GM19324 (cell line): Measurements from ENCODE around the gene IQCE.

Experiments
- ATAC-seq: cut with Tn5 transposase; IDR thresholded peaks from one replicate; pipeline ENCODE4 v1.9.1; 2021; ENCODE audit warnings: mild to moderate bottlenecking, moderate library complexity; ENCODE audit not compliant: unreplicated experiment, low FRiP score

Gene IQCE

DNA sequence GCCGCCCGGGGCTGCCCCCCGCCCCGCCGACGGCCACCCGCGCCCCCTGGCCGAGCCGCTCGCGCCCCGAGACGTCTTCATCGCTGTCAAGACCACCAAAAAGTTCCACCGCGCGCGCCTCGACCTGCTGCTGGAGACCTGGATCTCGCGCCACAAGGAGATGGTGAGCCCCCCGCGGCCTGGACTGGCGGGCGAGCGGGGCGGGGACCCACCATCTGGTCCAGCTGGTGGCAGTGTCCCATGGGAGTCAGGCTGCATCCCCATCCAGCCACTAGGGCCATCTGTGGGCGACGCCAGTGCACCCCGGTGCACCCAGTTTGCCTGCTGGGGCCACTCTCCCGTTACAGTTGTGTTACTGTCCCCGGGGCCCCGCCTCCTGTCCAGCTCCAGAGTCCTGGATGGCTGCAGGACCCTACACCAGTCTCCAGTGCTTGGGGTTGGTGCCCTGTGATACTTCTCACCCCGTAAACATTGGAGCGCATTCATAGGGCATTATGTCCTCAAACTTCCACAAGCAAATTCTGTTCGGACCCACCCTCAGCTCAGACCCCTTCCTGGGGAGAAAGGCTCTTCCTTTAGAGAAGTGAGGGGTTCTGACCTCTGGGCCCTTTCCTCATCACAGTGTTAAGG lies 38.5 kb upstream of the IQCE start:
- ATAC-seq: no peak

DNA sequence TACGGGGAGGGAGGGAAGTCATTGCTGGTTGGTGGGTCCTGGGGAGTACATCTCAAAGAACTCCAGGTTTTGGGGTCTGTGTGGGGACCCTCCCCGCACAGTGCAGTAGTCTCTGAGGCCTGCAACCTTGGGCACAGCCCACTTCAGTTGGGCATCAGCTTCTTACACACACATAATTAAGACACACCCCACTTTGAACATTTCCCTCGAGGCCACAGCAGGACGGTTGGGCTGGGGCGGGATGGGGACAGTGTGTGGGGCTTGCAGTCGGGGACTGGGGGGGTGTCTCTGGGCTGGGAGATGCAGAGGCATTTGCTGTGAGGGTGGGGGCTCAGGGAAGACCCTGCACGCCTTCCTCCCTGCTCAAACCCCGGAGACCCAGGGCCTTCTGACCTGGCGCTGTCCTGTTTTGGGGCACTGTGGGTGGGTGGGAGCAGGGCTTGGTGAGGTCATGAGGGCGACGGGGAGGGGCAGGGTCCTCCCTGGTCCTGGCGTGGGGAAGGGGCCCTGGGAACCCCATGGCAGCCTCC lies 38.0 kb upstream of the IQCE start:
- ATAC-seq: no peak

DNA sequence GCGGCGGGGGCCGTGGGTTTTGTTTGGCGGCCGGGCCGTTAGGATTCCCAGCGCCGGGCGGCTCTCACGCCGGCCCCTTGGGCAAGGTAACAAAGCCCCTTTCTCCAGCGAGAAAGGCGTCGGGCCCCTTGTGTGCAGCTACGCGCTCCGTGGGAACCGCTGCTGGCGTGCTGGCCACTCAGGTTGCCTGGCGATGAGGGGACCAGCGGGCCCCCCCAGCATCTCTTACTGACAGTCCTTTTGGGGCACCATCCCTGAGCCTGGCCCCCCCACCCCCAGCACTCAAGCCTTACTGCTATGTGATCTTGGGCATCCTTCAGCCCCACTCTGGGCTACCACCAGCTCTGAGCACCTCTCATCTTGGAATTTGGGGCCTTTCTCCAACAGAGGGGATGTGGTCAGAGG lies 37.4 kb upstream of the IQCE start:
- no peak for ATAC-seq

DNA sequence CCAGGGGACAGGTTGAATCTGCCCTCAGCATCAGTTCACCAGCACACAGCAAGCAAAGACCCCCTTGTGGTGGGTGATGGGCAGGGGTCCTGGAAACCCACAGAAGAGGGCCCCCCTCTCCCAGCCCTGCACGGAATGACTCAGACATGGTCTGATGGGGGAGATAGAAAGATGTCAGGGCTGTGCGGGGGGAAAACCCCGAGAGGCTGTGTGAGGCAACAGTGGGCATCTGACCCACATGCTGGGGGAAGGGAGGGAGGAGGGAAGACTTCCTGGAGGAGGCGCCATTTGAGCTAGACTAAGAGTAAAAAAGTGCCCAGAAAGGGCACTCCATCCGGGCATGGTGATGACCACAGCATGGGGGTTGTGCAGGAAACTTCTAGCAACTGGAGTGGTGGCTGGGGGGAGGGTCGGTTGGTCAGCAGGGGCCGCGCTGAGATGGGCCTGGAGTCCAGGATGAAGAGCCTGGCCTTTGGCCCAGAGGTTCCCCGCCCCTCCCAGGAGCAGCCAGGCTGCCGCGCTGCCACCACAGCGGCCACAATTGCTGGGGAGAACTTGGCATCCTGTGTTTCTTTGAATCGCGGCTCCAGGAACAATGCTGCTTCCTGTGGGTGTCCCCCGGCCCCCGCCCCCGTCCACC lies 36.7 kb upstream of the IQCE start:
- ATAC-seq: no peak

DNA sequence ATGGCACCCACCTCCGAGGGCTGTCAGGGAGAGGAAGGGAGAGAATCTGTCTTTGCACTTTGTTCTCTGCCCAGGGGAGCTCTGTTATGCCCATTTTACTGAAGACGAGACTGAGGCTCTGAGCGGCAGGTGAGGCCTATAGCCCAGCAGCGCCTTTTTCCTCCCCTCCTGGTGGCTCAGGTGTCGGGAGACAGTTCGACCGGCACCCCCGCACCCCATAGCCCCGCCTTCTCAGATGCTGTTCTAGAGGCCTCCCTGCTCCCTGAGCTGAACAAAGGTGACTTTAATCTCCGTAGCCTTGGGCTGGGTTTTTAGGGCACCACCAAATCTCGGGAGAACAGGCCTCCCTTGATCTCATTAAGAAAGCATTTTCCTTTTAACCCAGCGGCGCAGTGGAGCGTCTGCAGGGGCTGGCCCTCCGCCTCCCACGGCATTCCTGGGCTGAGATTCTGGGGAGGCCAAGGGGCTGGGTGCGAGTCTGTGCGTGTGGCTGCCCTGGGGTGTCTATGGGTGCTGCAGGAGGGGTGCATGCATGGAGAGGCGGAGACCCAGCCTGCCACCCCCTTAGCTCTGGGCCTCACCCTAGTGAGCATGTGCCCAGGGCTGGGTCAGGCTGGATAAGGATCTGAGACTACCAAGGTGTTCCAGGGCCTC lies 35.9 kb upstream of the IQCE start:
- ATAC-seq: no peak

DNA sequence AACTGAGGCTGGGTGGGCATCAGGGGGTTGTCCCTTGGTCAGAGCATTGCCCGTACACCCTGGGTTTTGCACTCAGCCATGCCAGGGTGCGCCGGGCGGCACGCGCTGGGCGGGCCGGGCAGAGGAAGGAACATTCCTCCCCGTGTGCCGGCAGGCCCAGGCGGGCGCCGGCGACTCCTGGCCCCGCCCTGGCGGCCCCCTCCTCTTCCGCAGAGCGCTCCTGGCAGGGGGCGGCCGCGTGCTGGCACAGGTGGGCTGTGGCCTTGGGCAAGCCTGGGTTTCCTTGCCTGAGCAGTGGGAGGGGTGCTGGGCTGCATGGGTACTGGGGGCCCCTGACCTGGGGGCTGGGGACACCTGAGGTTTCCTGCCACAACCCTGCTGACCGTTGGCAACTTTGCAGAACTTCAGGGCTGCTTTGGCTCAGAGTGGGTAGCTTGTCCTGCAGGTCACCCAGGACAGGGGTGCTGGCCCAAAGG lies 35.3 kb upstream of the IQCE start:
- no peak for ATAC-seq

DNA sequence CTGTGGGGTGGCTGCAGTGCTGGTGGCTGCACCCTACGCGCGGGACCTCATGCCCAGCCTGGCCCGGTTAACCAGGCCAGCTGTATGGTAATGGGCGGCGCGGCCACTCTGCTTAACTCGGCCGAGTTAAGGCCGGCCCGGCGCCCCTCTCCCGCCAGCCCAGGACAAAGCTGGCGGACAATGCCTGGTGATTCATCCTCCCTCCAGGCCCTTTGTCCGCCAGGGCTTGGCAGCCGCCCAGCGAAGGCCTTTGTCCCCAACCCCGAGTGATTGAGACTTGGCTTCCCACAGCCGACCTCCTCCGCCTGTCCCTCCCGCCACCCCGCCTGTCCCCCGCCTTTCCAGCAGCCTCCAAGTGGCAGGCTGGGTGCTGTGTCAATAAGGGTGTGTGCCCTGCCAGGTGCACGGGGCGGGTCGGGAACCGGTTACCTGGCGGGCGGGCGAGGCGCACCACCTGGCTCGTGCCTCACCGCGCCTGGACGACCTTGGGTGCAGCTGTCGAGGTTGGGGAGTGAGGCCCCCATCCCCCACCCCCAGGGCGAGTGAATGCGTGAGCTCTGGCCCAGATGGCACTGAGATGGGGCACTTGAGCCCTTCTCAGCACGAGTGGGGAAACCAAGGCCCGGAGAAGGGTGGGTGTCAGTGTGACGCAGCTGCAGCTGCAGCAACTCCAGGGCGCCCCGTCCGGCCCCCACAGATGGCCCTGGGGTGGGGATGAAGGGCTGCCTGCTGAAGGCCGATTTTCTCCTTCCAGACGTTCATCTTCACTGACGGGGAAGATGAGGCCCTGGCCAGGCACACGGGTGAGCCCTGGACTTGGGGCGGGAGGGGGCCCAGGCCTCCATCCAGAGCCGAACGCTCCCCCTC lies 34.6 kb upstream of the IQCE start:
- ATAC-seq: no peak

DNA sequence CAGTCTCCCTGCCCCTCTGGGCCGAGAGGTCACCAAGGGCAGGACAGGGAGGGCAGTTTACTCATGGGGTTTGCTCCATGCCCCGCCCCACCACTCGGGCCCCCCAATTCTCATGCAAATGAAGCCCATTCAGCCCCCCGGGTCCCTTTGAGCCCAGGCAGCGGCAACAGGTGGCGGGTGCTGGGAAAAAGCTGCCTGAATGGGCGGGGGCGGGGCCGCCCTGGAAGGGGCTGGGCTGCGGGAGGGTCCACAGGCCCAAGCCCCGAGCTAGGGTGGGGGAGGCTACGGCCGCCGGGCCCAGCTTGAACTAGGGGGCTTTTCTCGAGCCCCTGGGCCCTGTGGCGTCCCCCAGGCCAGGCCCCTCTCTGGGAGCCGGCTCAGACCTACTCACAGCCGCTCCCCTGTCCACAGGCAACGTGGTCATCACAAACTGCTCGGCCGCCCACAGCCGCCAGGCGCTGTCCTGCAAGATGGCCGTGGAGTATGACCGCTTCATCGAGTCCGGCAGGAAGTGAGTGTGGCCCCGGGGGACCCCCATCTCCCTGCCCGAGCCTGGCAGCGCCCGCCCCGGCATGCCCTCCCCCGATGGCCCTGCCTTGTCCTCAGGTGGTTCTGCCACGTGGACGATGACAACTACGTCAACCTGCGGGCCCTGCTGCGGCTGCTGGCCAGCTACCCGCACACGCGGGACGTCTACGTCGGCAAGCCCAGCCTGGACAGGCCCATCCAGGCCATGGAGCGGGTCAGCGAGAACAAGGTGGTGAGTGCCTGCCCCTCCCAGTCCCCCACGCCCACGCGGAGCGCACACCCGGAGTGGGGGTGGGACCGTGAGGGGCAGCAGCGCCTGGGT lies 33.7 kb upstream of the IQCE start:
- no peak for ATAC-seq

DNA sequence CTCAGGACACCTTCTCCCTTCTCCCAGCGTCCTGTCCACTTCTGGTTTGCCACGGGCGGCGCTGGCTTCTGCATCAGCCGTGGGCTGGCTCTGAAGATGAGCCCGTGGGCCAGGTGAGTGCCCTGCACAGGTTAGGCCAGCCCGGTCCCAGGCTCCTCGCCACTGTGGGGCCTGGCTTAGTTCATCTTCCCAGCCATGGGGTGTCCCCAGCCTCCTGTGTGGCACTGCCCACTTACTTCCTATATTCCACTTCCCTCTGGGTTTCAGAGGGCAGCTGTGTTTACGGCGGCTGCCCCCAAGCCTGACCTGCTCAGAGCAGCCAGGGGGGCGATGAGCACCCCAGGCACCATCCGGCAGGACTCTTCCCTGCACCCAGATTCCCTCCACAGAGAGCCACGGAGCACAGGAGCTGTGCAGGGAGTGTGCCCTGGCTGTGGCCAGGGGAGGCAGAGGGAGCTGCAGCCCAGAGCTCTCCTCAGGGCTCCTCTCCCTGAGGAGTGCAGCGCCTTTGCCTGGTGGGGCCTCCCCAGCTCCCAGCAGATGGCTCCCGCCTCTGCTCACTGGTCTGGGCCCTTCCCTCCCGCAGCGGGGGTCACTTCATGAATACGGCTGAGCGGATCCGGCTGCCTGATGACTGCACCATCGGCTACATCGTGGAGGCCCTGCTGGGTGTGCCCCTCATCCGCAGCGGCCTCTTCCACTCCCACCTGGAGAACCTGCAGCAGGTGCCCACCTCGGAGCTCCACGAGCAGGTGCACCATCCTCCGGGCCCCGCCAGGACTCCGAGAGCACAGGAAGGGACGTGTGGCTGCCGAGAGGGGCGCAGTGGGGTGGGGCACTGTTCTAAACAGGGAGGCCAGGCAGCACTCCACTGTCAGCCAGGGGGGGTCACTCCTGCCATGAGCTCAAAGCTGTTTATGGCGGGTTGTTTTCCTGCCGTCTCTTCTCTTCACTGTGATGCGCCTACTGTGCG lies 32.8 kb upstream of the IQCE start:
- ATAC-seq: no peak

DNA sequence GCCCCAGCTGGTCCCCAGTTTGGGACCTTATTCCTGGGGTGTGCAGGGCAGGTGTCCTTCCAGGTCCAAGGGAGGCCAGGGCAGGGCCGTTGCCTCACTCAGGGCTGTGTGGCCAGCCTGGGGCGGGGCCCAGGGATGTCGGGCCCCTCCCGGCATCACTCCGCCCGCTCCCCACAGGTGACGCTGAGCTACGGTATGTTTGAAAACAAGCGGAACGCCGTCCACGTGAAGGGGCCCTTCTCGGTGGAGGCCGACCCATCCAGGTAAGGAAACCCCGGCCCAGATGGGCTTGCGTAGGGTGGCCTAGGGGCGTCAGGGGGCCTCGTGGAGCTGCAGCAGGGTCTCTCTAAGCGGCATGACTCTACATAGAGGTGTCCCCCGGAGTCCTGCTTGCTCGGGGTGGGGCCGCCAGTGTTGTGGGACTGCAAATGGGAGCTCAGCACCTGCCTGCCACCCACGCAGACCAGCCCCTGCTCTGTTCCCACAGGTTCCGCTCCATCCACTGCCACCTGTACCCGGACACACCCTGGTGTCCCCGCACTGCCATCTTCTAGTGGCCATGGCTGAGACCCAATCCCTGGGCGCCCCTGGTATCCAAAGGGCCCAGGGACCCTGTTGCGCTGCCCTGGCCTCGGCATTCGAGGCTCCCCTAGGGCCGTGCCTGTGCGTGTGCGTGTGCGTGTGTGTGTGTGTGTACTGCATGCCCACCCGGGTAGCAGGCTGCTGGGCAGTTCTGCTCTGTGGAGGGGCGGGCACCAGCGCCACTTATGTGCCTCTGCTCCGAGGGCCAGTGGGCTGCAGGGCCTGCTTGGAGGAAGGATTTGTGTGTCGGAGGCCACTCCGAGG lies 31.9 kb upstream of the IQCE start:
- no peak for ATAC-seq

DNA sequence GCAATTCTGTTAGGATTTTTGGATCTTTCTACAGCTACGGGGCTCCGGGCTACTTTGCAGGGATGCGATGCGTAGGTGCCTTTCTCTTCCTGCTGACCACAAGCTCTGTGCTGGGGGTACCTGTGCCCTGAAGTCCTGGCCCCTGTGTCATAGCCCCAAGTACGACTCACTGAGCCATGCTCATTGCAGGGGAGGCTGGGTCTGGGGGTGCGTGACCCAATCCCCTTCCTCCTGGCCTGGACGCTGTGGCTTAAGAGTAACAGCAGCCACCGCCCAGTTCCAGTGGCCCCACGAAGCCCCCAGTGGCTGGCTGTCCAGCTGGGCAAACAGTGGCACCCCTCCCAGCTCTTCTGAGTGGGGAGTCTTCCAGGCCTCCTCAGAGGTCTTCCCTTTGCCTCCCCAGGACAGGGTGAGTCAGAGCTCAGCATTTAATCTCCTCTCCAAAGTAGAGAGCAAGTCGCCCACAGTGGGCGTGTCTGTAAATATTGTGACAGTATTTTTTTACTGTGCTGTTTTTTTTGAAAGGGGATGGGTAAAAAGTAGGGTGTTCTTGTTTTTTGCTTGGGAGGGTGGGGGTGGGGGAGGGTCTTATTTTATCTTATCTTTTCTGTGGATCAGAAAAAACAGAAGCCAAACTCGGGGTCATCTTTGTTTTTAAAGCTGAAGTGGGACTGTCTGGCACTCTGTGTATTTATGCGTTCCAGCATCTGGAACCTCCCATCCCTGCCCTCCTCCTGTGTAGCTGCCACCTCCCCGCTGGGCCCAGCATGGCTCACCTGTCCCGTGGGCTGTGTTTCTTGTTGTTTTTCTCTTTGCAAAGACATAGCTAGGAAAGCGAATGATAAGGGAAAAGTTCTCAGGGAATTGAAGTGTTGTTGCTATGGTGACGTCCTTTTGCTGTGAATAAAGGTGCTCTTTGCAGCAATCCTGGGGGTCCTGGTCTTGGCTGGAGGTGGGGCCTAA lies 31.0 kb upstream of the IQCE start:
- no peak for ATAC-seq

DNA sequence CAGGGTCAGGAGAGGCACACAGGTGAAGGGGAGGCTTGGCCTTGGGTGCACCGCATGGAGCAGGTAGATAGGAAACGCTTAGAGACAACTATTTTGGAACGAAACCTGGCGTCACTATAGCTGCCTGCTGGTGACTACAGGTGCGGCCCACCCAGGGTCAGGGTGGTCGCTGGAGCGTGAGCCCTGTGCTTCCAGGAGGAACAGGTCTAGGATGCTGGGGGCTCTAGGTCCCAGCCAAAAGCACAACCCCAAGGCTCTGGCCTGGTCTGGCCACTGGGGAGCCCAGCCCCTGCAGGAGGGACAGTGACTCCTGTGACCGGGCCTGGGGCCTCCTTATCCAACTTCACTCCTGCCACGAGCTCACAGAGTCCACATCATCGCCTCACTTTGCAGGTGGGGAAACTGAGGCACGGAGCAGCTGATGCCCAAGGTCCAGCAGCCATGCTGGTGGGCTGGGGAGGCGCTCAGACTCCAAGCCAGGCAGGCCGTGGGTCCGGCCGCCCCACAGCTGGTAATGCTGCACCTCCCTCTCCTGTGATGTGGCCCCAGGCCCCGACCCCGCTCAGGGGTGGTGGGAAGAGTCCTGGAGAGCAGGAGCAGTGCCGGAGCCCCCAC lies 30.2 kb upstream of the IQCE start:
- no peak for ATAC-seq

DNA sequence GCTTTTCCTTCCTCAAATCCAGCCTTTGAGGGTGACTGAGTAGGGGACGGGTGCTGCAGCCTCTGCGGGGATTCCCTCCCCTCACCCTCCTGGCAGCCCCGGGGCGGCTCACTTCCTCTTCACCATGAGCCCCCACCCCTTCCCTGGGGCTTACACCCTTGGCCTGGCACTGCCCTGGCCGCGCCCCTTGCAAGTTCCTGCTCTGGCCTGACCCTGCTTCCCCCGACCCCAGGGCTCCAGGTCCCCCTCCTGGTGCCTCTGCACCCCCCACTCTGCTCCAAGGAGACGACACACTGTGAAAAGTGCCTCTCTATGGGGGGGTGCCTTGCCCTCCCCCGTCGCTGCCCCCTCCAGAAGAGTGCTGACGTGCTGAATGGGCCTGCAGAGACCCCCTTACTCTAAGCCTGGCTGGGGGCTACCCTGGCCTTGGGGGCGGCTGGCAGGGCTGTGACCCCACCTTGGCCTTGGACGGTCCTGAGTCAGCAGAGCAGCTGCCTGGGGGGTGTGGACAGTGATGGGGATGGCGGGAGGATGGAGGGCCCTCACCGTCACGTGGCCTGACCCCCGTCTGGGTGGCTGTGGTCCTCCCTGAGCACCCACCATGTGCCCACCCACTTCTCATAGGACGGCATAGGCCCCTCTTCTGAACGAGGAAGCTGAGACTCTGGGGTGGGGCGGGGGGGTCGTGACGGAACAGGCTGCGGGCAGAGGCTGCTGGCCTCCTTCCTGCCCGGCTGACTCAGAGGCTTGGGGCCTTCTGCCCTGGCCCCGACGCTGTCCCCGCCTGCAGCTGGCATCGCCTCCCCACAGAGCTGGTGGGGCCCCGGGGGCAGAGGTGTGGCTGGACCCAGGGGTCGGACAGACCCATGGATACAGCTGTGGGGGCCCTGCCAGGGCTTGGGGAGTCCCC lies 29.4 kb upstream of the IQCE start:
- ATAC-seq: no peak

DNA sequence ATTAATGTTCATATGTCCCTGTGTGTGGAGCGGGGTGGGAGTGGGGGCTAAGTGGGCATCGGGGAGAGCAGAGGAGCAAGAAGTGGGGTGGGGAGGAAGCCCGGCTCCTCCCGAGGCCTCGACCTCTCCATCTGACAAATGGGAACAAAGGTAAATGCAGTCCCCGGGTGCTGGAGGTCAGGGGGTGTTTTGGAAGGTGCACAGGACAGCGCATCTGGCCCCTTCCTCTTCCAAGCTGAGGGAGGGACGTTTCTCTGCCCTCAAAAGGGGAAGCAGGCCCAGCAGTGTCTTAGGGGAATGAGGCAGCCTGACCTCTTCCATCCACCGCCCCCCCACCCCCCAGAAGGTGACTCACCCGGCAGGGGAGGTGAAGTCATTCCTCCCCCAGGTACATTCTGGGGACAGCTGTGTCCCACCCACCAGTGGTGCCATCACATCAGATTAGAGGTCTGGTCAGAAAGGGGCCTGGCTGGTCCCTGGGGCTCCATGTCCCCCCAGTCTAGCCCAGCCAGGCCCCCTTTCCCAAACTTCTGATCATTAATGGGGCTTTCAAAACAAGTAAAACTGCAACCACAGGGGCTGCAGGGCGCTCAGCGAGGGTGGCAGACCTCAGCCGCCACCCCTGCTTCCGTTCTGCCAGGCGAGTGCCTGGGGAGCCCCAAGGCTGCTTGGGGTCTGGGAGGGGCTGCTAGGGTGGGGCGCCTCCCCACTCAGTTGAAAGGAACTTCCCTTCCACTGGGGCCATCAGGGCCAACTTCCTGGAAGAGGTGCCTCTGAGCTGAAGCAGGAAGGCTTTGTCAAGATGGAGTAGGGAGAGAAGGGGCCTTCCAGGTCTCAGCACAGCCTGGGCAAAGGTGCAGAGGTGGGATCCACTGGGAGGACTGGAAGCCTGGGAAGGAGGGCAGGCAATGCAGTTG lies 28.4 kb upstream of the IQCE start:
- ATAC-seq: no peak
